OCI-LY7 (cell line): ENCODE data around the gene RBMS1.

ENCODE experiments used
- EZH2phosphoT487 ChIP-seq: fragments of 200-600 bp; sonication (generic); IDR thresholded peaks from 2 replicates; pipeline ENCODE4 v1.6.1; 2018; ENCODE audit warnings: low read depth, borderline replicate concordance, mild to moderate bottlenecking, mixed run types, antibody characterized with exemption, low read length, moderate library complexity, mixed read lengths
- TF ChIP-seq, protein P1 (sequence below): fragments of 200-600 bp; sonication (generic); conservative IDR thresholded peaks from 2 replicates; pipeline ENCODE4 v1.5.1; 2014; ENCODE audit warnings: mild to moderate bottlenecking, antibody characterized with exemption, low read length, moderate library complexity, mixed read lengths

DNA sequence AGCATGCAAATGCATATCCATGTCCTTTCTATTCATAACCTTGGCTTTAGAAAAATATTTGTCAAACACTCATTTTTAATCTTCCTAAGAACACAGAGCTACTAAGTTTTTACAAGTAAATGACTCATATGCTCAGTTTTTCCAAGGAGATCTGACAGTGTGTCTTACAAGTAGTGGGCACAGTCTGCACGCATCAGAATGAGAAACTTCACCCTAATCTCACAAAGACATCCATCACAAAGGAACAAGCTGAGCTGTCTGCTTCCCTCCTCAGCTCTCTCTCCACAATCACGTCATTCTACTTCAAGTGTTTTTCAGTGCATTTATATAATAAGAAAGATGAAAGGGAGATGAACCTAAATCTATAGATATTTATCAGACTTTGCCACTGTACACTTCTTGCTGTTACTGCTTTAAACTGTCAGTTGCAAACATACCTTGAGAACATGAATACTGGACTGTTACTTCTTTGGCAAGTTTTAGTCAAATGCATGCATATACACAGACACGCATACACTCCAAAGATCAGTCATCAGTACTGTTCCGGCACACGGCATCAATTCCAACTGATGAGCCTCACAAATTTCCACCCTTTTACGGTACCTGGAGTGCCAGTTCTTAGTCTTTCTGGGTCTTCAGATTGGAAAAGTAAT lies 75.7 kb downstream of the RBMS1 start:
- TF ChIP-seq, protein P1, sequence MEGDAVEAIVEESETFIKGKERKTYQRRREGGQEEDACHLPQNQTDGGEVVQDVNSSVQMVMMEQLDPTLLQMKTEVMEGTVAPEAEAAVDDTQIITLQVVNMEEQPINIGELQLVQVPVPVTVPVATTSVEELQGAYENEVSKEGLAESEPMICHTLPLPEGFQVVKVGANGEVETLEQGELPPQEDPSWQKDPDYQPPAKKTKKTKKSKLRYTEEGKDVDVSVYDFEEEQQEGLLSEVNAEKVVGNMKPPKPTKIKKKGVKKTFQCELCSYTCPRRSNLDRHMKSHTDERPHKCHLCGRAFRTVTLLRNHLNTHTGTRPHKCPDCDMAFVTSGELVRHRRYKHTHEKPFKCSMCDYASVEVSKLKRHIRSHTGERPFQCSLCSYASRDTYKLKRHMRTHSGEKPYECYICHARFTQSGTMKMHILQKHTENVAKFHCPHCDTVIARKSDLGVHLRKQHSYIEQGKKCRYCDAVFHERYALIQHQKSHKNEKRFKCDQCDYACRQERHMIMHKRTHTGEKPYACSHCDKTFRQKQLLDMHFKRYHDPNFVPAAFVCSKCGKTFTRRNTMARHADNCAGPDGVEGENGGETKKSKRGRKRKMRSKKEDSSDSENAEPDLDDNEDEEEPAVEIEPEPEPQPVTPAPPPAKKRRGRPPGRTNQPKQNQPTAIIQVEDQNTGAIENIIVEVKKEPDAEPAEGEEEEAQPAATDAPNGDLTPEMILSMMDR, result no peak
- TF ChIP-seq EZH2phosphoT487, result no peak
